Neural progenitor cell (in vitro differentiated cells): Measurements from ENCODE around the gene PPARA. TPM values are rescaled to one million over a fixed set of nuclear protein-coding genes. Genes with fewer than 3 reads are reported as not detected.

Source experiments
- DNase-seq: peaks from one replicate; pipeline ENCODE4 v3.0.0-alpha.2; 2016; ENCODE audit warnings: low spot score
- H2AFZ ChIP-seq: fragments of 200-600 bp; sonication (generic); replicated peaks from 2 replicates; pipeline ENCODE4 v1.6.1; 2016; ENCODE audit warnings: antibody characterized with exemption
- H3F3A ChIP-seq: fragments of 200-600 bp; sonication (generic); 2 replicates; pipeline ENCODE4 v1.6.1; 2016; ENCODE audit warnings: antibody characterized with exemption, low read depth
- H3K27ac ChIP-seq: fragments of 200-600 bp; sonication (generic); 2 replicates; pipeline ENCODE4 v1.5.1; 2016; ENCODE audit warnings: mild to moderate bottlenecking
- H3K27me3 ChIP-seq: fragments of 200-600 bp; sonication (generic); 2 replicates; pipeline ENCODE4 v1.6.1; 2016; ENCODE audit warnings: mild to moderate bottlenecking, moderate library complexity
- H3K36me3 ChIP-seq: fragments of 200-600 bp; sonication (generic); 2 replicates; pipeline ENCODE4 v1.5.1; 2016
- H3K4me1 ChIP-seq: fragments of 200-600 bp; sonication (generic); 2 replicates; pipeline ENCODE4 v1.6.1; 2016; ENCODE audit warnings: mixed run types
- H3K4me2 ChIP-seq: fragments of 200-600 bp; sonication (generic); 2 replicates; pipeline ENCODE4 v1.6.1; 2016
- H3K4me3 ChIP-seq: fragments of 200-600 bp; sonication (generic); 2 replicates; pipeline ENCODE4 v1.5.1; 2016
- H3K79me2 ChIP-seq: fragments of 200-600 bp; sonication (generic); 2 replicates; pipeline ENCODE4 v1.6.1; 2016; ENCODE audit warnings: low read depth
- H3K9ac ChIP-seq: fragments of 200-600 bp; sonication (generic); 2 replicates; pipeline ENCODE4 v1.6.1; 2016
- H3K9me3 ChIP-seq: fragments of 200-600 bp; sonication (generic); 2 replicates; pipeline ENCODE4 v1.5.1; 2016; ENCODE audit warnings: low read depth
- H4K20me1 ChIP-seq: fragments of 200-600 bp; sonication (generic); 2 replicates; pipeline ENCODE4 v1.6.1; 2016; ENCODE audit warnings: low read depth
- H3K27ac Mint-ChIP-seq: 3 replicates; pipeline ENCODE4 v1.8.0; 2021; ENCODE audit warnings: mixed read lengths
- H3K27me3 Mint-ChIP-seq: 2 replicates; pipeline ENCODE4 v1.8.0; 2022; ENCODE audit warnings: low read depth, mild to moderate bottlenecking, inconsistent platforms, moderate library complexity, mixed read lengths; ENCODE audit not compliant: insufficient read depth
- H3K36me3 Mint-ChIP-seq: 3 replicates; pipeline ENCODE4 v1.8.0; 2021; ENCODE audit warnings: mixed read lengths
- H3K4me1 Mint-ChIP-seq: 3 replicates; pipeline ENCODE4 v1.8.0; 2021; ENCODE audit warnings: mixed read lengths
- H3K4me3 Mint-ChIP-seq: 3 replicates; pipeline ENCODE4 v1.8.0; 2021; ENCODE audit warnings: mild to moderate bottlenecking, moderate library complexity, mixed read lengths
- H3K9me3 Mint-ChIP-seq: 3 replicates; pipeline ENCODE4 v1.8.0; 2020; ENCODE audit warnings: mixed read lengths
- CTCF ChIP-seq: fragments of 200-600 bp; sonication (generic); IDR thresholded peaks from 2 replicates; pipeline ENCODE4 v1.5.1; 2017; ENCODE audit warnings: antibody characterized with exemption, mild to moderate bottlenecking
- EZH2 ChIP-seq: fragments of 200-600 bp; sonication (generic); IDR thresholded peaks from 2 replicates; pipeline ENCODE4 v1.6.1; 2017; ENCODE audit warnings: antibody characterized with exemption, mild to moderate bottlenecking, moderate library complexity
- EZH2phosphoT487 ChIP-seq: fragments of 200-600 bp; sonication (generic); IDR thresholded peaks from 2 replicates; pipeline ENCODE4 v1.6.1; 2017; ENCODE audit warnings: antibody characterized with exemption
- microRNA counts: library from miRNA; unstranded; fragments of <30 nt; microRNA quantifications from one replicate; lab custom pipeline; 2016
- total RNA-seq: library from RNA; depleted of rRNA; stranded (reverse); fragments of >200 nt; gene quantifications from 2 replicates; pipeline ENCODE4 v1.2.3, GENCODE V29; 2015; ENCODE audit warnings: low replicate concordance

PPARA gene
- total RNA-seq, 1 donor from 2014 or later, result 5.2 TPM

- no peak for TF ChIP-seq CTCF
- TF ChIP-seq EZH2, result no peak
- no peak for TF ChIP-seq EZH2phosphoT487
- Histone ChIP-seq H3K4me3 (no peak overlapping the region), H3K9ac (no peak overlapping the region), H4K20me1 (no peaks in the 10 kb centered on the region), H3K4me2 (no peak overlapping the region), H3K9me3 (no peaks in the 10 kb centered on the region), H3K27ac (no peak overlapping the region), H2AFZ (no peak overlapping the region), H3K36me3 (no peaks in the 10 kb centered on the region), H3F3A (peaks cover 5% of the 10 kb centered on the region), H3K27me3 (no peaks in the 10 kb centered on the region), H3K79me2 (no peaks in the 10 kb centered on the region), H3K4me1 (peaks cover 3% of the 10 kb centered on the region)
- H3K27ac Mint-ChIP-seq, result no peak overlapping the region
- peaks cover 16% of the 10 kb centered on the region for H3K4me1 Mint-ChIP-seq
- DNase-seq, result no peak
- peaks cover 9% of the 10 kb centered on the region for H3K27me3 Mint-ChIP-seq
- no peak overlapping the region for H3K4me3 Mint-ChIP-seq
- no peaks in the 10 kb centered on the region for H3K9me3 Mint-ChIP-seq
- H3K36me3 Mint-ChIP-seq, result peaks cover 5% of the 10 kb centered on the region
Measured at GRCh38 chr22:46290843-46291785, 140.8 kb downstream of the PPARA start.

GRCh38 chr22:46292173-46292572 is 141.8 kb downstream of the PPARA start:
- Mint-ChIP-seq H3K27me3 (peaks cover 9% of the 10 kb centered on the region), H3K4me3 (no peak overlapping the region), H3K36me3 (peaks cover 5% of the 10 kb centered on the region), H3K4me1 (peaks cover 21% of the 10 kb centered on the region), H3K9me3 (no peaks in the 10 kb centered on the region), H3K27ac (no peak overlapping the region)
- TF ChIP-seq EZH2, result no peak
- no peak for TF ChIP-seq CTCF
- TF ChIP-seq EZH2phosphoT487, result no peak
- H3K9ac ChIP-seq, result no peak overlapping the region
- peaks cover 2% of the 10 kb centered on the region for H3K79me2 ChIP-seq
- peaks cover 5% of the 10 kb centered on the region for H3K4me1 ChIP-seq
- H3F3A ChIP-seq, result peaks cover 9% of the 10 kb centered on the region
- H3K27ac ChIP-seq, result no peak overlapping the region
- no peaks in the 10 kb centered on the region for H3K27me3 ChIP-seq
- no peak for DNase-seq
- H2AFZ ChIP-seq, result no peak overlapping the region
- no peaks in the 10 kb centered on the region for H3K9me3 ChIP-seq
- H3K4me3 ChIP-seq, result no peak overlapping the region
- H3K36me3 ChIP-seq, result no peaks in the 10 kb centered on the region
- no peak overlapping the region for H3K4me2 ChIP-seq
- no peaks in the 10 kb centered on the region for H4K20me1 ChIP-seq

DNA sequence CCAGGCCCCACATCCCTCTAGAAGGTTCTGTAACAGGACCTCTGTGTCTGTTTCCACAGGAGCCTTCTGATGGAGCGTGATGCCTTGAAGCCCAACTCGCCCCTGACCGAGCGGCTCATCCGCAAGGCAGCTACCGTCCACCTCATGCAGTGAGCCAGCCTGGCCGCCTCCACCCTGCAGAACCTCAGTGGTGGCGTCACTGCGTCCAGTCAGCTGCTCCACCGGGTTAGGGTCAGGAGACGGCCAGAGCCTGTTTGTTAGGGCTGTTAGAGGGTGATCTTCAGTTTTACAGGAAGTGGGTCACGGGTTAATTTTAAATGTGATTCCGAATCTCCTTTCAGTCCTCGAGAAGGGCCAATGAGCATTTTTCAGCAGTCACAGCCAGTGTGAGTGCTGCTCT is 142.4 kb downstream of the PPARA start:
- no peak overlapping the region for H3K9ac ChIP-seq
- Mint-ChIP-seq H3K36me3 (peaks cover 5% of the 10 kb centered on the region), H3K27me3 (peaks cover 9% of the 10 kb centered on the region), H3K4me3 (no peak overlapping the region), H3K27ac (no peak overlapping the region), H3K4me1 (peaks cover 26% of the 10 kb centered on the region), H3K9me3 (no peaks in the 10 kb centered on the region)
- H3K79me2 ChIP-seq, result peaks cover 7% of the 10 kb centered on the region
- TF ChIP-seq CTCF, result no peak
- TF ChIP-seq EZH2, result no peak
- TF ChIP-seq EZH2phosphoT487, result no peak
- peaks cover 9% of the 10 kb centered on the region for H3F3A ChIP-seq
- no peak overlapping the region for H3K4me3 ChIP-seq
- no peaks in the 10 kb centered on the region for H3K27me3 ChIP-seq
- no peak overlapping the region for H3K4me2 ChIP-seq
- H2AFZ ChIP-seq, result no peak overlapping the region
- H3K36me3 ChIP-seq, result no peaks in the 10 kb centered on the region
- H4K20me1 ChIP-seq, result no peaks in the 10 kb centered on the region
- H3K27ac ChIP-seq, result no peak overlapping the region
- H3K9me3 ChIP-seq, result no peaks in the 10 kb centered on the region
- H3K4me1 ChIP-seq, result peaks cover 7% of the 10 kb centered on the region
- no peak for DNase-seq

MicroRNAs within 50 kb of the gene (microRNA counts, 767-probe panel; counts per million panel counts)
- microRNA hsa-let-7b-5p (lab: Ali Mortazavi, UCI), result 460 counts per million, percentile 90 among the panel's probes with 10 or more counts

Other genes with a start within 250 kb of the PPARA start
- gene WNT7B, start 173.4 kb upstream of the PPARA start, total RNA-seq, result 1.8 and 3.5 TPM in 2 replicates
- 6.7 and 22.8 TPM in 2 replicates for gene CDPF1, start 99.8 kb downstream of the PPARA start, total RNA-seq
- not detected in 2 replicates for gene PKDREJ, start 112.8 kb downstream of the PPARA start, total RNA-seq
- gene TTC38, start 117.5 kb downstream of the PPARA start, total RNA-seq, result 41.0 and 50.5 TPM in 2 replicates
- 29.7 and 38.8 TPM in 2 replicates for gene GTSE1, start 146.3 kb downstream of the PPARA start, total RNA-seq
- gene TRMU, start 185.2 kb downstream of the PPARA start, total RNA-seq, result 66.9 and 70.1 TPM in 2 replicates